Keratinocyte (primary cell): Measurements from ENCODE around the gene ILK. TPM values are rescaled to one million over a fixed set of nuclear protein-coding genes. Genes with fewer than 3 reads are reported as not detected.

ENCODE experiments used
- DNase-seq: peaks from one replicate; pipeline ENCODE4 v3.0.0-alpha.2; 2011; ENCODE audit warnings: low read depth, missing footprints, low spot score
- FAIRE-seq: peaks from 2 replicates; lab custom pipeline; 2011; peaks lifted over from hg19 to GRCh38; lab: Jason Lieb, UNC
- H2AFZ ChIP-seq: 2 replicates; pipeline ENCODE4 v1.6.0; 2012; ENCODE audit warnings: low read length, control low read depth, inconsistent platforms; ENCODE audit not compliant: control insufficient read depth
- H3K27ac ChIP-seq: 2 replicates; pipeline ENCODE4 v1.5.1; 2011; ENCODE audit warnings: low read length; ENCODE audit not compliant: control insufficient read depth, insufficient read depth
- H3K27me3 ChIP-seq: 3 replicates; pipeline ENCODE4 v1.6.0; 2011; ENCODE audit warnings: low read length; ENCODE audit not compliant: control insufficient read depth, insufficient read depth; ENCODE audit errors: extremely low read depth
- H3K36me3 ChIP-seq, 2 experiments: 2 replicates in 1 of 2; 3 replicates in 1 of 2; pipeline ENCODE4 v1.5.1; 2011; ENCODE audit warnings: low read length in 2 of 2, mild to moderate bottlenecking in 1 of 2; ENCODE audit not compliant: control insufficient read depth in 2 of 2, insufficient read depth in 2 of 2; ENCODE audit errors: extremely low read depth in 1 of 2
- H3K4me1 ChIP-seq: 3 replicates; pipeline ENCODE4 v1.5.1; 2011; ENCODE audit warnings: low read length; ENCODE audit not compliant: control insufficient read depth, insufficient read depth; ENCODE audit errors: extremely low read depth
- H3K4me2 ChIP-seq: 3 replicates; pipeline ENCODE4 v1.6.0; 2011; ENCODE audit warnings: low read depth, low read length; ENCODE audit not compliant: control insufficient read depth, insufficient read depth; ENCODE audit errors: extremely low read depth
- H3K4me3 ChIP-seq, 3 experiments: fragments of 200-600 bp in 1 of 3; sonication (generic) in 1 of 3; 2 replicates in 2 of 3; 3 replicates in 1 of 3; pipeline ENCODE4 v1.5.1; 2011 to 2016; ENCODE audit warnings: low read length in 3 of 3, mild to moderate bottlenecking in 3 of 3, control low read depth in 2 of 3, inconsistent platforms in 1 of 3, low read depth in 1 of 3, mixed read lengths in 1 of 3, mixed run types in 1 of 3, moderate library complexity in 1 of 3; ENCODE audit not compliant: control insufficient read depth in 2 of 3, insufficient read depth in 2 of 3; ENCODE audit errors: extremely low read depth in 1 of 3
- H3K79me2 ChIP-seq: 2 replicates; pipeline ENCODE4 v1.6.0; 2012; ENCODE audit warnings: low read length; ENCODE audit not compliant: control insufficient read depth, insufficient read depth
- H3K9ac ChIP-seq: 3 replicates; pipeline ENCODE4 v1.6.0; 2011; ENCODE audit warnings: low read length; ENCODE audit not compliant: control insufficient read depth, insufficient read depth; ENCODE audit errors: extremely low read depth
- H3K9me1 ChIP-seq: 3 replicates; pipeline ENCODE4 v1.6.0; 2011; ENCODE audit warnings: low read length; ENCODE audit not compliant: control insufficient read depth, insufficient read depth; ENCODE audit errors: extremely low read depth
- H3K9me3 ChIP-seq: 2 replicates; pipeline ENCODE4 v1.5.1; 2012; ENCODE audit warnings: low read depth, low read length; ENCODE audit not compliant: control insufficient read depth
- H4K20me1 ChIP-seq: 3 replicates; pipeline ENCODE4 v1.6.0; 2011; ENCODE audit warnings: low read length; ENCODE audit not compliant: control insufficient read depth, insufficient read depth; ENCODE audit errors: extremely low read depth
- EZH2 ChIP-seq: IDR thresholded peaks from one replicate; pipeline ENCODE4 v1.6.1; 2012; ENCODE audit warnings: inconsistent platforms, mild to moderate bottlenecking, low read length, moderate library complexity
- dilution Hi-C: fragments of 300-500 bp; cut with MboI; formaldehyde crosslinking; loops from one replicate; pipeline ENCODE4 v1.7.0; 2020; ENCODE audit warnings: low sequenced_read_pairs; ENCODE audit not compliant: extremely low pct_ligation_motif_present
- polyA plus RNA-seq, 5 experiments: library from polyadenylated mRNA; depleted of rRNA in 3 of 5; stranded (reverse) in 3 of 5; stranded (forward) in 1 of 5; unstranded in 1 of 5; fragments of >200 nt; gene quantifications; 1 replicate in 1 of 5; 2 replicates in 3 of 5; 3 replicates in 1 of 5; pipeline versions ENCODE4 v1.2.1 to v1.2.3, GENCODE V29; 2011 to 2012; ENCODE audit warnings: missing spikeins in 2 of 5, low read depth in 1 of 5, low replicate concordance in 1 of 5
- TF ChIP-seq, protein P1 (sequence below), 3 experiments: IDR thresholded peaks in 1 of 3; conservative IDR thresholded peaks in 1 of 3; optimal IDR thresholded peaks in 1 of 3; 2 replicates in 2 of 3; 3 replicates in 1 of 3; pipeline versions ENCODE3 to v1.5.1; 2011; ENCODE audit warnings: low read length in 3 of 3, mild to moderate bottlenecking in 3 of 3, moderate library complexity in 2 of 3, control low read depth in 1 of 3, inconsistent platforms in 1 of 3; ENCODE audit not compliant: insufficient read depth in 2 of 3; ENCODE audit errors: extremely low read depth in 1 of 3

ILK gene
- polyA plus RNA-seq, 1 donor (not counting 4 experiments of a cell fraction or from before 2014, with no cell fraction given), result 117 TPM

DNA sequence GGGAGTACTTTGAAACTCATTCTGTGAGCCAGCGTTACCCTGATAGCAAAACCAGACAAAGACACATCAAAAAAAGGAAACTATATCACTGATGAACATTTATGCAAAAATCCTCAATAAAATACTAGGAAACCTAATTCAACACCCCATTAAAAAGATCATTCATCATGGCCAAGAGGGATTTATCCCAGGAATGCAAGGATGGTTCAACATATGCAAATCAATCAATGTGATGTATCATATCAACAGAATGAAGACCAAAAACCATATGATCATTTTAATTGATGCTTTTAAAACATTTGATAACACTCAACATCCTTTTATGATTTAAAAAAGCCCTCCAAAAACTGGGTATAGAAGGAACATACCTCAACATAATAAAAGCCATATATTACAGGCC lies 20.0 kb upstream of the ILK start:
- Histone ChIP-seq H3K9me1 (no peaks in the 10 kb centered on the region), H2AFZ (no peak overlapping the region), H3K9me3 (peaks cover 3% of the 10 kb centered on the region), H3K4me1 (no peaks in the 10 kb centered on the region), H3K9ac (no peak overlapping the region), H3K27me3 (no peaks in the 10 kb centered on the region), H4K20me1 (no peaks in the 10 kb centered on the region), H3K4me3 (no peak overlapping the region), H3K36me3 (no peaks in the 10 kb centered on the region), H3K27ac (no peak overlapping the region), H3K79me2 (no peaks in the 10 kb centered on the region), H3K4me2 (no peak overlapping the region)
- TF ChIP-seq, protein P1, sequence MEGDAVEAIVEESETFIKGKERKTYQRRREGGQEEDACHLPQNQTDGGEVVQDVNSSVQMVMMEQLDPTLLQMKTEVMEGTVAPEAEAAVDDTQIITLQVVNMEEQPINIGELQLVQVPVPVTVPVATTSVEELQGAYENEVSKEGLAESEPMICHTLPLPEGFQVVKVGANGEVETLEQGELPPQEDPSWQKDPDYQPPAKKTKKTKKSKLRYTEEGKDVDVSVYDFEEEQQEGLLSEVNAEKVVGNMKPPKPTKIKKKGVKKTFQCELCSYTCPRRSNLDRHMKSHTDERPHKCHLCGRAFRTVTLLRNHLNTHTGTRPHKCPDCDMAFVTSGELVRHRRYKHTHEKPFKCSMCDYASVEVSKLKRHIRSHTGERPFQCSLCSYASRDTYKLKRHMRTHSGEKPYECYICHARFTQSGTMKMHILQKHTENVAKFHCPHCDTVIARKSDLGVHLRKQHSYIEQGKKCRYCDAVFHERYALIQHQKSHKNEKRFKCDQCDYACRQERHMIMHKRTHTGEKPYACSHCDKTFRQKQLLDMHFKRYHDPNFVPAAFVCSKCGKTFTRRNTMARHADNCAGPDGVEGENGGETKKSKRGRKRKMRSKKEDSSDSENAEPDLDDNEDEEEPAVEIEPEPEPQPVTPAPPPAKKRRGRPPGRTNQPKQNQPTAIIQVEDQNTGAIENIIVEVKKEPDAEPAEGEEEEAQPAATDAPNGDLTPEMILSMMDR (optimal IDR thresholded peaks at IDR 0.05 in 1 of 3, IDR thresholded peaks at IDR 0.05 in 1 of 3, conservative IDR thresholded peaks at IDR 0.05 in 1 of 3; ENCODE audit: extremely low read depth in 1 of 3, insufficient read depth in 2 of 3, low read length in 3 of 3), result no peak
- no peak for TF ChIP-seq EZH2
- FAIRE-seq (no peak), DNase-seq (no peak)
- dilution Hi-C loops, result no loop called here

DNA sequence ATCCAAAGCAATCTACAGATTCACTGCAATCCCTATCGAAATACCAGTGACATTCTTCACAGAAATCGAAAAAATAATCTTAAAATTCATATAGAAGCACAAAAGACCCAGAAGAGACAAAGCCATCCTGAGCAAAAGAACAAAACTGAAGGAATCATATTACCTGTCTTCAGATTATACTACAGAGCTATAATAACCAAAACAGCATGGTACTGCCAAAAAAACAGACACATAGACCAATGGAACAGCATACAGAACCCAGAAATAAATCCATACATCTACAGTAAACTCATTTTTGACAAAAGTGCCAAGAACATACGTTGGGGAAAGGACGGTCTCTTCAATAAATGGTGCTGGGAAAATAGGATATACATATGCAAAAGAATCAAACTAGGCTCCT lies 19.0 kb upstream of the ILK start:
- Histone ChIP-seq H3K4me3 (no peak overlapping the region), H3K9ac (no peak overlapping the region), H3K4me1 (no peaks in the 10 kb centered on the region), H3K9me3 (peaks cover 3% of the 10 kb centered on the region), H3K27ac (no peak overlapping the region), H3K4me2 (no peak overlapping the region), H3K79me2 (no peaks in the 10 kb centered on the region), H3K36me3 (no peaks in the 10 kb centered on the region), H2AFZ (no peak overlapping the region), H4K20me1 (no peaks in the 10 kb centered on the region), H3K9me1 (no peaks in the 10 kb centered on the region), H3K27me3 (no peaks in the 10 kb centered on the region)
- DNase-seq (no peak), FAIRE-seq (no peak)
- dilution Hi-C loops, result no loop called here
- TF ChIP-seq, protein P1 (optimal IDR thresholded peaks at IDR 0.05 in 1 of 3, IDR thresholded peaks at IDR 0.05 in 1 of 3, conservative IDR thresholded peaks at IDR 0.05 in 1 of 3; ENCODE audit: extremely low read depth in 1 of 3, insufficient read depth in 2 of 3, low read length in 3 of 3), result no peak
- no peak for TF ChIP-seq EZH2
